Loucy (cell line): ENCODE data around the gene RNLS.

ENCODE experiments used
- H2AFZ ChIP-seq: fragments of 200-600 bp; sonication (generic); 2 replicates; pipeline ENCODE4 v1.6.0; 2016; ENCODE audit warnings: antibody characterized with exemption, mild to moderate bottlenecking, low read length, moderate library complexity
- H3F3A ChIP-seq: fragments of 200-600 bp; 2 replicates; pipeline ENCODE4 v1.6.0; 2016; ENCODE audit warnings: antibody characterized with exemption, low read depth, mild to moderate bottlenecking
- H3K27me3 ChIP-seq: fragments of 200-600 bp; sonication (generic); 2 replicates; pipeline ENCODE4 v1.6.1; 2014; ENCODE audit warnings: low read length, mild to moderate bottlenecking; ENCODE audit not compliant: insufficient read depth, poor library complexity, severe bottlenecking
- H3K36me3 ChIP-seq: fragments of 200-600 bp; sonication (generic); 2 replicates; pipeline ENCODE4 v1.6.1; 2016; ENCODE audit warnings: low read length; ENCODE audit not compliant: insufficient read depth
- H3K4me1 ChIP-seq: fragments of 200-600 bp; sonication (generic); 2 replicates; pipeline ENCODE4 v1.5.1; 2014; ENCODE audit warnings: low read length, mild to moderate bottlenecking; ENCODE audit not compliant: insufficient read depth, poor library complexity, severe bottlenecking
- H3K4me2 ChIP-seq: fragments of 200-600 bp; sonication (generic); 2 replicates; pipeline ENCODE4 v1.6.0; 2014; ENCODE audit warnings: antibody characterized with exemption, low read length, low read depth, mild to moderate bottlenecking; ENCODE audit not compliant: poor library complexity, severe bottlenecking
- H3K4me3 ChIP-seq: fragments of 200-600 bp; sonication (generic); 2 replicates; pipeline ENCODE4 v1.5.1; 2014; ENCODE audit warnings: low read length, mild to moderate bottlenecking, mixed read lengths; ENCODE audit not compliant: poor library complexity, severe bottlenecking
- H3K79me2 ChIP-seq: fragments of 200-600 bp; sonication (generic); 2 replicates; pipeline ENCODE4 v1.6.1; 2014; ENCODE audit warnings: low read length; ENCODE audit not compliant: insufficient read depth
- H3K9ac ChIP-seq: fragments of 200-600 bp; sonication (generic); 2 replicates; pipeline ENCODE4 v1.6.0; 2014; ENCODE audit warnings: mild to moderate bottlenecking, low read depth, low read length, moderate library complexity; ENCODE audit not compliant: poor library complexity, severe bottlenecking
- H3K9me2 ChIP-seq: fragments of 200-600 bp; sonication (generic); replicated peaks from 2 replicates; pipeline ENCODE4 v1.6.1; 2016; ENCODE audit warnings: low read depth, low read length, mixed read lengths
- H3K9me3 ChIP-seq: fragments of 200-600 bp; sonication (generic); 2 replicates; pipeline ENCODE4 v1.6.1; 2014; ENCODE audit warnings: mild to moderate bottlenecking, antibody characterized with exemption, low read length, low read depth; ENCODE audit not compliant: insufficient read depth
- H4K20me1 ChIP-seq: fragments of 200-600 bp; sonication (generic); 2 replicates; pipeline ENCODE4 v1.6.0; 2014; ENCODE audit warnings: antibody characterized with exemption, low read length, mild to moderate bottlenecking; ENCODE audit not compliant: insufficient read depth, poor library complexity, severe bottlenecking
- EZH2phosphoT487 ChIP-seq: fragments of 200-600 bp; IDR thresholded peaks from 2 replicates; pipeline ENCODE4 v1.6.1; 2018; ENCODE audit warnings: antibody characterized with exemption, mild to moderate bottlenecking, moderate library complexity, borderline replicate concordance
- TF ChIP-seq, protein P1 (sequence below): fragments of 200-600 bp; sonication (generic); conservative IDR thresholded peaks from 2 replicates; pipeline ENCODE4 v1.5.1; 2014; ENCODE audit warnings: mild to moderate bottlenecking, antibody characterized with exemption, low read length

The RNLS gene

DNA sequence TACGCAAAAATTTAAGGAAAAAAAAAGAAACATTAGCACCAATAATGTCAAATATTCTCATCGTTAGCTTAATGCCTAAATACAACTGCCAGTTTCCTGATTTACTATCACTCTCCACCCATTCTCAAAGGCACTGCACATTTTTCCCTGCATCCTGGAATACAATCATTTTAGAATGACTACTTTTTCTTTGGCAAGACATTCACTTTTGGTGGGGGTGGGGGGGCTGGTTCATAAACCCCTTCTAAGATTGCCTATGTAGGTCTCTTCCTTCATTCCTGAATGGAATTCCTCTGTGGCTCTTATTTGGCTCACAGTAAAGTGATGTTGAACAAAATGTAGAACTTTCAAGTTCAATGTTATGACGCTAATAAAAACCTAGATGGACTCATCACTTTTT lies 74.3 kb downstream of the RNLS start:
- H3K79me2 ChIP-seq = no peaks in the 10 kb centered on the region
- H3K36me3 ChIP-seq = no peaks in the 10 kb centered on the region
- H3K4me3 ChIP-seq = no peak overlapping the region
- no peaks in the 10 kb centered on the region for H3K27me3 ChIP-seq
- no peaks in the 10 kb centered on the region for H3K4me1 ChIP-seq
- no peak overlapping the region for H3K9ac ChIP-seq
- no peaks in the 10 kb centered on the region for H3K9me3 ChIP-seq
- H3K4me2 ChIP-seq = no peak overlapping the region
- H3K9me2 ChIP-seq = no peaks in the 10 kb centered on the region
- no peak overlapping the region for H2AFZ ChIP-seq
- no peak for TF ChIP-seq EZH2phosphoT487
- TF ChIP-seq, protein P1, sequence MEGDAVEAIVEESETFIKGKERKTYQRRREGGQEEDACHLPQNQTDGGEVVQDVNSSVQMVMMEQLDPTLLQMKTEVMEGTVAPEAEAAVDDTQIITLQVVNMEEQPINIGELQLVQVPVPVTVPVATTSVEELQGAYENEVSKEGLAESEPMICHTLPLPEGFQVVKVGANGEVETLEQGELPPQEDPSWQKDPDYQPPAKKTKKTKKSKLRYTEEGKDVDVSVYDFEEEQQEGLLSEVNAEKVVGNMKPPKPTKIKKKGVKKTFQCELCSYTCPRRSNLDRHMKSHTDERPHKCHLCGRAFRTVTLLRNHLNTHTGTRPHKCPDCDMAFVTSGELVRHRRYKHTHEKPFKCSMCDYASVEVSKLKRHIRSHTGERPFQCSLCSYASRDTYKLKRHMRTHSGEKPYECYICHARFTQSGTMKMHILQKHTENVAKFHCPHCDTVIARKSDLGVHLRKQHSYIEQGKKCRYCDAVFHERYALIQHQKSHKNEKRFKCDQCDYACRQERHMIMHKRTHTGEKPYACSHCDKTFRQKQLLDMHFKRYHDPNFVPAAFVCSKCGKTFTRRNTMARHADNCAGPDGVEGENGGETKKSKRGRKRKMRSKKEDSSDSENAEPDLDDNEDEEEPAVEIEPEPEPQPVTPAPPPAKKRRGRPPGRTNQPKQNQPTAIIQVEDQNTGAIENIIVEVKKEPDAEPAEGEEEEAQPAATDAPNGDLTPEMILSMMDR = no peak
- H4K20me1 ChIP-seq = no peaks in the 10 kb centered on the region
- no peaks in the 10 kb centered on the region for H3F3A ChIP-seq

DNA sequence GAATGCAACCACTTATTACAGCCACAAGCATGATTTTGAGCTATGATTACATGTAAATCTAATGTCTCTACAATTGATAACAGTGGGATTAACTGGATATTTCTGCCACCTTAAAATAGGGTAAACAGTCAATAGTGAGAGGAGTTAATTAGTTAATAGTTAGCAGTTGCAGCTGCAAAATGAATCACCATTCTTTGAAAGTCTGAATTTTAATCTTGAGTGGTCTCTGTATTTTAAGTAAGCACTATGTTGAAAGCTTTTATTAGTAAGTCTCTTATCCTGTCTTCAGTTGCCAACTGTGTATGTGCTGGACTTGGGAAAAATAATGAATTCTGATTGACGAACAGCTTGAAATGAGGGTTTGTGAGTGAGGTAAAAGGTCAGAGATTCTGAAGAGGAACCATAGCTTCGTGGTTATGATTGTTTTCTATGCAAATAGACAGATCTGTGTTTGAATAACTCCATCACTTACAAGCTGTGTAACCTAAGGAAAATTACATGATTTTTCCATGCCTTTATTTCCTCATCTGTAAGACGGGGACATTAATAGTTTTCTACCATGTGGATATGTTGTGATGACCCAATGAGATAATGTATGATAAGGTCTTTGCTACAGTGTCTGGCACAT lies 75.2 kb downstream of the RNLS start:
- Histone ChIP-seq H3K4me1 (no peaks in the 10 kb centered on the region), H3K4me3 (no peak overlapping the region), H3K4me2 (no peak overlapping the region), H2AFZ (no peak overlapping the region), H3K9me3 (no peaks in the 10 kb centered on the region), H3K9me2 (no peaks in the 10 kb centered on the region), H3K79me2 (no peaks in the 10 kb centered on the region), H4K20me1 (no peaks in the 10 kb centered on the region), H3K9ac (no peak overlapping the region), H3K27me3 (no peaks in the 10 kb centered on the region), H3F3A (no peaks in the 10 kb centered on the region), H3K36me3 (no peaks in the 10 kb centered on the region)
- TF ChIP-seq, protein P1 = no peak
- TF ChIP-seq EZH2phosphoT487 = no peak

DNA sequence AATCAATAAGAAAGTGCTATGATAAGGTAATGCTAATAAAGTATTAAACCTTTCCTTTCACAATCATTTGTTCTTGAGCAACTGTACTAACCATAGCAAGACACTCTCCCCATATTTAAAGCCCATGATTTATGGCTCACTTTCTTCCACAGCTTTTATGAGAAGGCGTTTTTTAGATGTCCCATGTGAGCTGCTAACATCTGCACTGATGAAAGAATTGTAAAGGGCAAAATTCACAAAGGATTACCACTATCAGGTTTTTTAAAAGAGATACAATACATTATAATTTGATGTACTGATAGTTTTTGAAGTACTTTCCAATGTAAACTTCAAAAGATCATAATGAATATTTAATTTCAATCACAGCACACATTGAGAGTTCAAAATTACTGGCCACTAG lies 75.7 kb downstream of the RNLS start:
- no peaks in the 10 kb centered on the region for H3K79me2 ChIP-seq
- H3K9ac ChIP-seq = no peak overlapping the region
- H3K27me3 ChIP-seq = no peaks in the 10 kb centered on the region
- no peak overlapping the region for H2AFZ ChIP-seq
- H3K36me3 ChIP-seq = no peaks in the 10 kb centered on the region
- H3K9me2 ChIP-seq = no peaks in the 10 kb centered on the region
- no peak overlapping the region for H3K4me2 ChIP-seq
- H3K4me1 ChIP-seq = no peaks in the 10 kb centered on the region
- H4K20me1 ChIP-seq = no peaks in the 10 kb centered on the region
- H3F3A ChIP-seq = no peaks in the 10 kb centered on the region
- no peaks in the 10 kb centered on the region for H3K9me3 ChIP-seq
- TF ChIP-seq EZH2phosphoT487 = no peak
- TF ChIP-seq, protein P1 = no peak
- H3K4me3 ChIP-seq = no peak overlapping the region
